SK-N-SH treated with all-trans-retinoic acid at 6 μM for 48 hours (cell line): ENCODE measurements around the gene IKZF2.

Experiments used
- PPARA ChIP-seq: fragments of 250-450 bp; sonication (Bioruptor Pico); IDR thresholded peaks from 2 replicates; pipeline ENCODE4 v1.5.0; 2020; ENCODE audit warnings: mild to moderate bottlenecking, borderline replicate concordance
- RARB ChIP-seq: fragments of 250-450 bp; sonication (Bioruptor Pico); IDR thresholded peaks from 2 replicates; pipeline ENCODE4 v1.8.0; 2021; ENCODE audit warnings: mild to moderate bottlenecking, moderate library complexity
- TSHZ2 ChIP-seq: fragments of 250-450 bp; sonication (Bioruptor Pico); IDR thresholded peaks from 2 replicates; pipeline ENCODE4 v1.5.0; 2020; ENCODE audit warnings: mild to moderate bottlenecking, moderate library complexity
- ZNF8 ChIP-seq: fragments of 450-650 bp; formaldehyde crosslinking; IDR thresholded peaks from 2 replicates; pipeline ENCODE4 v1.5.0; 2020; ENCODE audit warnings: mild to moderate bottlenecking, moderate library complexity
- TF ChIP-seq, protein P1 (sequence below): fragments of 250-450 bp; sonication (Bioruptor Pico); IDR thresholded peaks from 2 replicates; pipeline ENCODE4 v1.8.0; 2020; ENCODE audit warnings: mild to moderate bottlenecking, moderate library complexity, borderline replicate concordance

- TF ChIP-seq TSHZ2 (no peak), PPARA (CRISPR knock-in tag) (no peak), ZNF8 (CRISPR knock-in tag) (no peak), RARB (CRISPR knock-in tag) (no peak)
- TF ChIP-seq, protein P1, sequence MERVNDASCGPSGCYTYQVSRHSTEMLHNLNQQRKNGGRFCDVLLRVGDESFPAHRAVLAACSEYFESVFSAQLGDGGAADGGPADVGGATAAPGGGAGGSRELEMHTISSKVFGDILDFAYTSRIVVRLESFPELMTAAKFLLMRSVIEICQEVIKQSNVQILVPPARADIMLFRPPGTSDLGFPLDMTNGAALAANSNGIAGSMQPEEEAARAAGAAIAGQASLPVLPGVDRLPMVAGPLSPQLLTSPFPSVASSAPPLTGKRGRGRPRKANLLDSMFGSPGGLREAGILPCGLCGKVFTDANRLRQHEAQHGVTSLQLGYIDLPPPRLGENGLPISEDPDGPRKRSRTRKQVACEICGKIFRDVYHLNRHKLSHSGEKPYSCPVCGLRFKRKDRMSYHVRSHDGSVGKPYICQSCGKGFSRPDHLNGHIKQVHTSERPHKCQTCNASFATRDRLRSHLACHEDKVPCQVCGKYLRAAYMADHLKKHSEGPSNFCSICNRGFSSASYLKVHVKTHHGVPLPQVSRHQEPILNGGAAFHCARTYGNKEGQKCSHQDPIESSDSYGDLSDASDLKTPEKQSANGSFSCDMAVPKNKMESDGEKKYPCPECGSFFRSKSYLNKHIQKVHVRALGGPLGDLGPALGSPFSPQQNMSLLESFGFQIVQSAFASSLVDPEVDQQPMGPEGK (CRISPR knock-in tag), result no peak
These were observed 85.0 kb downstream of the IKZF2 start for GRCh38 chr2:213066443-213066743.
